ENCODE measurements around the gene RIOK2. TPM values are rescaled to one million over a fixed set of nuclear protein-coding genes. Genes with fewer than 3 reads are reported as not detected.
"Not testable (repeated sequence)": the region's sequence is repeated elsewhere in the genome, so short reads cannot be mapped to it uniquely, and the experiment has no call there.

Gene RIOK2
- polyA plus RNA-seq, 10 donors, result 31.0 to 45.4 (median 38.1) TPM

GRCh38 chr5:97172227-97172626 is 10.8 kb downstream of the RIOK2 start:
- DNase-seq, result no peak

GRCh38 chr5:97171703-97172102 is 11.3 kb downstream of the RIOK2 start:
- no peak for DNase-seq

GRCh38 chr5:97167435-97167834 is 15.6 kb downstream of the RIOK2 start:
- no peak for DNase-seq

GRCh38 chr5:97165726-97166125 is 17.3 kb downstream of the RIOK2 start:
- DNase-seq, result no peak

GRCh38 chr5:97164846-97165245 is 18.2 kb downstream of the RIOK2 start:
- DNase-seq, result no peak

- no peak for DNase-seq
Measured at GRCh38 chr5:97163790-97164285, 19.2 kb downstream of the RIOK2 start.

GRCh38 chr5:97163360-97163764 is 19.7 kb downstream of the RIOK2 start:
- DNase-seq, result peak in 1 of 3 donors; percentile 37

GRCh38 chr5:97162045-97162444 is 21.0 kb downstream of the RIOK2 start:
- DNase-seq, result peak; percentile 68 to 86 (median 81)

- no peak for DNase-seq
Measured at GRCh38 chr5:97157689-97158088, 25.4 kb downstream of the RIOK2 start.

GRCh38 chr5:97151370-97151769 is 31.7 kb downstream of the RIOK2 start:
- DNase-seq, result no peak

- DNase-seq, result no peak
Measured at GRCh38 chr5:97150401-97150800, 32.6 kb downstream of the RIOK2 start.

GRCh38 chr5:97149709-97150108 is 33.3 kb downstream of the RIOK2 start:
- DNase-seq, result no peak

- no peak for DNase-seq
Measured at GRCh38 chr5:97148288-97148687, 34.8 kb downstream of the RIOK2 start.

- DNase-seq, result no peak
Measured at GRCh38 chr5:97143704-97144103, 39.3 kb downstream of the RIOK2 start.

GRCh38 chr5:97142521-97143254 is 40.4 kb downstream of the RIOK2 start, which contains the start of gene LIX1:
LIX1 (minus strand) TSS chr5:97142611; CDS start chr5:97142576, 35 bp downstream.
- peak in 2 of 3 donors; percentile 30 to 76 for DNase-seq

GRCh38 chr5:97141539-97141938 is 41.5 kb downstream of the RIOK2 start:
- no peak for DNase-seq

- DNase-seq, result no peak
Measured at GRCh38 chr5:97141031-97141430, 42.0 kb downstream of the RIOK2 start.

GRCh38 chr5:97140250-97140649 is 42.8 kb downstream of the RIOK2 start:
- DNase-seq, result not testable (repeated sequence)

- peak; percentile 29 to 57 (median 43) for DNase-seq
Measured at GRCh38 chr5:97136475-97136874, 46.6 kb downstream of the RIOK2 start.

- no peak for DNase-seq
Measured at GRCh38 chr5:97135868-97136267, 47.2 kb downstream of the RIOK2 start.

- DNase-seq, result no peak
Measured at GRCh38 chr5:97134634-97135033, 48.4 kb downstream of the RIOK2 start.

GRCh38 chr5:97133101-97133500 is 49.9 kb downstream of the RIOK2 start:
- DNase-seq, result no peak

GRCh38 chr5:97131921-97132320 is 51.1 kb downstream of the RIOK2 start:
- no peak for DNase-seq

All from muscle of back (tissue), 11 donors.